Duodenal mucosa (tissue), 2 donors: ENCODE measurements around the gene TRAPPC6A.

Source experiments
- H3K27ac ChIP-seq: one replicate; pipeline ENCODE4 v1.7.0; 2013; ENCODE audit warnings: low read depth, low read length
- H3K27me3 ChIP-seq, 2 donors: one replicate each; pipeline ENCODE4 v1.7.0; 2013; ENCODE audit warnings: low read length in 2 of 2, control low read depth in 1 of 2; ENCODE audit not compliant: insufficient read depth in 2 of 2, control insufficient read depth in 1 of 2
- H3K36me3 ChIP-seq, 2 donors: one replicate each; pipeline ENCODE4 v1.7.0; 2013; ENCODE audit warnings: low read length in 2 of 2, control low read depth in 1 of 2; ENCODE audit not compliant: insufficient read depth in 2 of 2, control insufficient read depth in 1 of 2
- H3K4me1 ChIP-seq, 2 donors: one replicate each; pipeline ENCODE4 v1.7.0; 2013; ENCODE audit warnings: low read length in 2 of 2, control low read depth in 1 of 2; ENCODE audit not compliant: insufficient read depth in 2 of 2, control insufficient read depth in 1 of 2
- H3K4me3 ChIP-seq, 2 donors: one replicate each; pipeline ENCODE4 v1.7.0; 2013; ENCODE audit warnings: low read length in 2 of 2, low read depth in 1 of 2
- H3K9ac ChIP-seq, 2 donors: one replicate each; pipeline ENCODE4 v1.7.0; 2013; ENCODE audit warnings: low read length in 2 of 2, low read depth in 1 of 2
- H3K9me3 ChIP-seq, 2 donors: one replicate each; pipeline ENCODE4 v1.7.0; 2013; ENCODE audit warnings: low read length in 2 of 2, control low read depth in 1 of 2; ENCODE audit not compliant: control insufficient read depth in 1 of 2

The TRAPPC6A gene

DNA sequence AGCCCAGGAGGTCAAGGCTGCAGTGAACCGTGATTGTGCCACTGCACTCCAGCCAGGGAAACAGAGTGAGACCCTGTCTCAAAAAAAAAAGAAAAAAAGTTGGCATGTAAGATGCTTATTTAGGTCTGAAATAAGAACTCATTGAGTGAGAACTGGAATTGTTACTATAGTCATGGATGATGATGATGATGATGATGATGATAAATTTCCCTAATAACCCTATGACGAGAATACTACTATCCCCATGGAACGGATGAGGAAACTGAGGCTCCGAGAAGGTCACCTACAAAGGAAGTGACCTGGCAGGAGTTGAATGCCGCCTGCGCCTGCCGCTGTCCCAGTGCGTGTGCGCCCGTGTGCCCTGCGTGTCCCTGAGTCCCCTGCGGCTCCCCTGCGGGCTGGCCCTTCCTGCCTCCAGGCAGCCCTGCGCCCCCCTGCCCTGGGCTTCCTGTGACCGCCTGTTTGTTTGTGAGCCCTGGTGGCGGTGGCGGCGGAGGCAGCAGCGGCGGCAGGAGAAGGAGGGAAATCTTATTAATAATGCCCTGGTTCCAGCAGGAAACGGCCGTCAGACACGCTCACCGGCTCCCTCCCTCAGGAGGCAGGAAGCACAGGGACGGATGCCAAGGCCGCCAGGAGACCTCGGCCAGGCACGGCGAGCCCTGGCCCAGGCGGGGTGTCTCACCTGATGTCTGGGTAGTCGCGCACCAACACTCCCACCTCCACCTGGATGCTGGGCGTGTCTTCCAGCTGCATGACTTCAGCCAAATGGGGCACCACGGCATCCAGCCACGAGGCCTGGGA lies 37.6 kb upstream of the TRAPPC6A start:
- peaks cover 20 to 25% of the 10 kb centered on the region in 2 donors for H3K27me3 ChIP-seq
- H3K9me3 ChIP-seq = no peaks in the 10 kb centered on the region
- no peak overlapping the region for H3K27ac ChIP-seq
- no peaks in the 10 kb centered on the region for H3K36me3 ChIP-seq
- H3K9ac ChIP-seq = no peak overlapping the region
- no peaks in the 10 kb centered on the region for H3K4me1 ChIP-seq
- H3K4me3 ChIP-seq = no peak overlapping the region

DNA sequence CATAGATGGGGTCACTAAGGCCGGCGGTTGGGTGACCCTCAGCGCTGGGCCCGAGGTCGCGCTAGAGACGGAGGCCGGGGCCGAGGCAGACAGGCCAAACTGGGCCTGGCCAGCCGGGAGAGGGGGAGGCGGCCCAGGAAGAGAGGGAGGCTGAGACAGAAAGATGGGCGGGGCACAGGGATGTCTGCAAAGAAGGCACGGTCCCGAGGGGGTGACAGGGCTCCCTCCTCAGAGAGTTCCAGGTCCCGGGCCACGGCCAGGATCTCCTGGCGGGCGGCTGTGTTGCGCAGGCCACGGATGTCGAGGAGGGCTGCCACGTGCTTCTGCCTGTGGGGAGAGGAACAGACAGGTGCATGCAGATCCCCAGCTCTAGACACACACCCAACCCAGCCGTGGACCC lies 35.0 kb upstream of the TRAPPC6A start:
- Histone ChIP-seq H3K9ac (no peak overlapping the region), H3K4me3 (no peak overlapping the region), H3K27ac (no peak overlapping the region), H3K9me3 (no peaks in the 10 kb centered on the region), H3K36me3 (no peaks in the 10 kb centered on the region), H3K27me3 (peaks cover 14 to 21% of the 10 kb centered on the region in 2 donors), H3K4me1 (no peaks in the 10 kb centered on the region)

DNA sequence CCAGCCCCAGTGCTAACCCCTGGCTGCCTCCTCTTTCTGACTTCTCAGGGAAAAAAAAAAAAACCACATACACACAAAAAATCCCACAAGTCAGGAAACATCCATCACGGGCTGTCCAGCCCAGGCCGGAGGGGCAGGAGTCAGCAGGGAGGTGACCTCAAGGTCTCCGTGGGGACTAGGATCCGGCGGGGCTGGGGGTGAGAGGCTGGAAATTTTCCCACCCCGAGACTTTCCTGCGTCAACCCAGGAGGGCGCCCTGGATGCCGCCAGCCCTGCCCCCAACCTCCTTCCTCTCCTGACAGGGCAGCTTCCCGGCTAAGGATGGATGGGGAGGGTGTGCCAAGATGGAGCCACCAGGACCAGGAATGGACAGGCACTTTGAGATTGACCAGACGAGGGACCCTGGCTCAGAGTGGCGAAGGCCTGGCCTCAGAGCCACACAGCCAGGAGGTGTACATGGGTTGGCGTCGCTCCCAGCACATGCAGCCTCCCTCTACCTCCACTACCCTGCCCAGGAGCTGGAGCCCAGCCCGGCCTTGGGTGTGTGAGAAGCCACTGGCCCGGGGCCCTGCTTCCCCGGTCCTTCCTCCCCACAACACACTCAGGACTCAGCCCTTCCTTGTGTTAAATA lies 33.8 kb upstream of the TRAPPC6A start:
- no peak overlapping the region for H3K27ac ChIP-seq
- no peak overlapping the region for H3K9ac ChIP-seq
- no peaks in the 10 kb centered on the region for H3K4me1 ChIP-seq
- H3K9me3 ChIP-seq = no peaks in the 10 kb centered on the region
- peaks cover 7 to 10% of the 10 kb centered on the region in 2 donors for H3K27me3 ChIP-seq
- H3K4me3 ChIP-seq = no peak overlapping the region
- no peaks in the 10 kb centered on the region for H3K36me3 ChIP-seq

DNA sequence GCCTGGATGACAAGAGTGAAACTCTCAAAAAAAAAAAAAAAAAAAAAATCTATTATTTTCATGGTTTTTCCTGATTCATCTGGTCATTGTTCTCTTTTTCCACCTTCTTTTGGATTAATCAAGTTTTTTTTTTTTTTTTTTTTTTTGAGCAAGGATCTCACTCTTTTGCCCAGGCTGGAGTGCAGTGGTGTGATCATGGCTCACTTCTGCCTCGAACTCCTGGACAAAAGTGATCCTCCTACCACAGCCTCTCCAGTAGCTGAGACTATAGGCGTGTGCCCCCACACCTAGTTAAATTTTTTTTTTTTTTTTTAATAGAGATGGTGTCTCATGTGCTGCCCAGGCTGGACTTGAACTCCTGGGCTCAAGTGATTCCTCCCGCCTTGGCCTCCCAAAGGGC lies 28.3 kb upstream of the TRAPPC6A start:
- H3K4me3 ChIP-seq = no peak overlapping the region
- H3K27me3 ChIP-seq = no peaks in the 10 kb centered on the region
- no peak overlapping the region for H3K27ac ChIP-seq
- H3K4me1 ChIP-seq = no peaks in the 10 kb centered on the region
- H3K36me3 ChIP-seq = no peaks in the 10 kb centered on the region
- H3K9ac ChIP-seq = no peak overlapping the region
- H3K9me3 ChIP-seq = no peaks in the 10 kb centered on the region

DNA sequence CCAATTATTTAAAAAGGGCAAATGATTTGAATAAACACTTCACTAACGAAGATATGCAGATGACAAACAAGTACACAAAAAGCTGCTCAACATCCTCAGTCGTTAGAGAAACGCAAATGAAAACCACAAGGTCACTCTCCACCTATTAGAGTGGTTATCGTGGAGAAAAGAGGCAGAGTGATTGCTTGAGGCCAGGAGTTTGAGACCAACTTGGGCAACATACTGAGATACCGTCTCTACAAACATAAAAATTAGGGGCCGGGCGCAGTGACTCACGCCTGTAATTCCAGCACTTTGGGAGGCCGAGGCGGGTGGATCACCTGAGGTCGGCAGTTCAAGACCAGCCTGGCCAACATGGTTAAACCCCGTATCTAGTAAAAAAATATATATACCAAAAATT lies 27.8 kb upstream of the TRAPPC6A start:
- Histone ChIP-seq H3K27ac (no peak overlapping the region), H3K4me3 (no peak overlapping the region), H3K36me3 (no peaks in the 10 kb centered on the region), H3K9me3 (no peaks in the 10 kb centered on the region), H3K4me1 (no peaks in the 10 kb centered on the region), H3K9ac (no peak overlapping the region), H3K27me3 (no peaks in the 10 kb centered on the region)

GRCh38 chr19:45202637-45203036 lies 24.6 kb upstream of the TRAPPC6A start:
- Histone ChIP-seq H3K4me3 (no peak overlapping the region), H3K36me3 (no peaks in the 10 kb centered on the region), H3K9me3 (no peaks in the 10 kb centered on the region), H3K9ac (no peak overlapping the region), H3K27me3 (no peaks in the 10 kb centered on the region), H3K4me1 (no peaks in the 10 kb centered on the region), H3K27ac (no peak overlapping the region)

GRCh38 chr19:45200568-45200967 lies 22.5 kb upstream of the TRAPPC6A start:
- no peaks in the 10 kb centered on the region for H3K27me3 ChIP-seq
- H3K36me3 ChIP-seq = no peaks in the 10 kb centered on the region
- H3K4me1 ChIP-seq = no peaks in the 10 kb centered on the region
- H3K9me3 ChIP-seq = no peaks in the 10 kb centered on the region
- no peak overlapping the region for H3K27ac ChIP-seq
- no peak overlapping the region for H3K9ac ChIP-seq
- H3K4me3 ChIP-seq = no peak overlapping the region

DNA sequence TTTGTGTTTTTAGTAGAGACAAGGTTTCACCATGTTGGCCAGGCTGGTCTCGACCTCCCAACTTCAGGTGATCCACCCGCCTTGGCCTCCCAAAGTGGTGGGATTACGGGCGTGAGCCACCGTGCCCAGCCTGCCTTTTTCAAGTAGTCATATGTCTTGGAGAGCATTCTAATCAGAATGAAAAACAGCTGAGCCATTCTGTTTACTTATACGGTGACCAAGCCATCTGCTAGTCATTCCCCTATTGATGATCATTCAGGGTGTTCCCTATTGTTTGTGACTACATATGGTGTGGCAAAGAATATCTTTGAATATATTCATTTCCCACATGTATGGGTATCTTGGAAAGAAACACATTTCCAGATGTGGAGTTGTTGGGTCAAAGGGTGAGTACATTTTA lies 17.7 kb upstream of the TRAPPC6A start:
- no peak overlapping the region for H3K9ac ChIP-seq
- H3K36me3 ChIP-seq = no peaks in the 10 kb centered on the region
- H3K4me1 ChIP-seq = no peaks in the 10 kb centered on the region
- H3K9me3 ChIP-seq = no peaks in the 10 kb centered on the region
- no peak overlapping the region for H3K4me3 ChIP-seq
- no peaks in the 10 kb centered on the region for H3K27me3 ChIP-seq
- H3K27ac ChIP-seq = no peak overlapping the region

GRCh38 chr19:45191375-45191774 lies 13.3 kb upstream of the TRAPPC6A start:
- no peak overlapping the region for H3K27ac ChIP-seq
- no peak overlapping the region for H3K4me3 ChIP-seq
- no peaks in the 10 kb centered on the region for H3K27me3 ChIP-seq
- no peaks in the 10 kb centered on the region for H3K36me3 ChIP-seq
- no peaks in the 10 kb centered on the region for H3K4me1 ChIP-seq
- H3K9ac ChIP-seq = no peak overlapping the region
- H3K9me3 ChIP-seq = no peaks in the 10 kb centered on the region

GRCh38 chr19:45189971-45190370 lies 11.9 kb upstream of the TRAPPC6A start:
- H3K4me3 ChIP-seq = no peak overlapping the region
- no peaks in the 10 kb centered on the region for H3K27me3 ChIP-seq
- H3K4me1 ChIP-seq = no peaks in the 10 kb centered on the region
- H3K9ac ChIP-seq = no peak overlapping the region
- H3K36me3 ChIP-seq = no peaks in the 10 kb centered on the region
- H3K9me3 ChIP-seq = no peaks in the 10 kb centered on the region
- H3K27ac ChIP-seq = no peak overlapping the region
